ENCODE results near the gene NEUROD1. TPM values are rescaled to one million over a fixed set of nuclear protein-coding genes. Genes with fewer than 3 reads are reported as not detected.

NEUROD1 gene
- total RNA-seq, 2 experiments from 2014 or later, result not detected

- DNase-seq (no peak), ATAC-seq (no peak)
- POLR2A ChIA-PET, result no interaction called here
- Mint-ChIP-seq H3K27ac (no peak overlapping the region), H3K27me3 (peaks cover 37% of the 10 kb centered on the region), H3K36me3 (ENCODE audit: low read depth) (no peaks in the 10 kb centered on the region), H3K4me1 (ENCODE audit: low read depth) (peaks cover 10% of the 10 kb centered on the region), H3K4me3 (no peak overlapping the region), H3K9me3 (no peaks in the 10 kb centered on the region)
- no peak for TF ChIP-seq CTCF (IDR thresholded peaks at IDR 0.05)
- CTCF ChIA-PET, result no interaction called here
- intact Hi-C loops (cut with micrococcal nuclease), result no loop called here
Measured at GRCh38 chr2:181673173-181673572, 7.1 kb downstream of the NEUROD1 start.

- ATAC-seq (peak; percentile 74), DNase-seq (no peak)
- intact Hi-C loops (cut with micrococcal nuclease), result no loop called here
- CTCF ChIA-PET, result no interaction called here
- H3K9me3 Mint-ChIP-seq, result no peaks in the 10 kb centered on the region
- peaks cover 10% of the 10 kb centered on the region for H3K4me1 Mint-ChIP-seq (ENCODE audit: low read depth)
- no peak for TF ChIP-seq CTCF (IDR thresholded peaks at IDR 0.05)
- POLR2A ChIA-PET, result interaction anchor here (0.6 kb wide), 1 partner anchor 14 kb away, joined by 3 read pairs; no protein-coding TSS in a partner anchor
- H3K27ac Mint-ChIP-seq, result no peak overlapping the region
- peaks cover 32% of the 10 kb centered on the region for H3K27me3 Mint-ChIP-seq
- H3K4me3 Mint-ChIP-seq, result no peak overlapping the region
- H3K36me3 Mint-ChIP-seq (ENCODE audit: low read depth), result no peaks in the 10 kb centered on the region
Measured at GRCh38 chr2:181672255-181673008, 7.9 kb downstream of the NEUROD1 start.

GRCh38 chr2:181670632-181671031 lies 9.7 kb downstream of the NEUROD1 start:
- H3K4me3 Mint-ChIP-seq, result no peak overlapping the region
- peaks cover 1% of the 10 kb centered on the region for H3K36me3 Mint-ChIP-seq (ENCODE audit: low read depth)
- ChIA-PET POLR2A (no interaction called here), CTCF (interaction anchor here (1.0 kb wide), 1 partner anchor 12 kb away, joined by 3 read pairs; no protein-coding TSS in a partner anchor)
- H3K4me1 Mint-ChIP-seq (ENCODE audit: low read depth), result peaks cover 10% of the 10 kb centered on the region
- peaks cover 24% of the 10 kb centered on the region for H3K27me3 Mint-ChIP-seq
- intact Hi-C loops (cut with micrococcal nuclease), result no loop called here
- ATAC-seq (no peak), DNase-seq (no peak)
- TF ChIP-seq CTCF (IDR thresholded peaks at IDR 0.05), result no peak
- H3K27ac Mint-ChIP-seq, result no peak overlapping the region
- peaks cover 5% of the 10 kb centered on the region for H3K9me3 Mint-ChIP-seq

- Mint-ChIP-seq H3K27ac (no peak overlapping the region), H3K4me3 (no peak overlapping the region), H3K36me3 (ENCODE audit: low read depth) (peaks cover 4% of the 10 kb centered on the region), H3K4me1 (ENCODE audit: low read depth) (peaks cover under 1% of the 10 kb centered on the region), H3K27me3 (peaks cover 16% of the 10 kb centered on the region), H3K9me3 (peaks cover 7% of the 10 kb centered on the region)
- ChIA-PET POLR2A (no interaction called here), CTCF (interaction anchor here (1.0 to 1.5 kb wide), 3 partner anchors 9 to 48 kb away, joined by 3 to 6 read pairs (median 6); no protein-coding TSS in a partner anchor)
- intact Hi-C loops (cut with micrococcal nuclease), result no loop called here
- ATAC-seq (no peak), DNase-seq (no peak)
- no peak for TF ChIP-seq CTCF (IDR thresholded peaks at IDR 0.05)
Measured at GRCh38 chr2:181667234-181667633, 13.1 kb downstream of the NEUROD1 start.

GRCh38 chr2:181662287-181662686 lies 18.0 kb downstream of the NEUROD1 start:
- no peak for DNase-seq
- Mint-ChIP-seq H3K36me3 (ENCODE audit: low read depth) (peaks cover 4% of the 10 kb centered on the region), H3K9me3 (peaks cover 7% of the 10 kb centered on the region), H3K27me3 (peaks cover 17% of the 10 kb centered on the region), H3K4me1 (ENCODE audit: low read depth) (no peaks in the 10 kb centered on the region), H3K27ac (no peak overlapping the region), H3K4me3 (no peak overlapping the region)
- TF ChIP-seq CTCF (IDR thresholded peaks at IDR 0.05), result no peak
- intact Hi-C loops (cut with micrococcal nuclease), result no loop called here
- no peak for ATAC-seq
- POLR2A ChIA-PET, result no interaction called here
- CTCF ChIA-PET, result interaction anchor here (0.8 kb wide), 1 partner anchor 291 kb away, joined by 3 read pairs; no protein-coding TSS in a partner anchor
